BJ (cell line): ENCODE measurements around the gene PEX14. TPM values are rescaled to one million over a fixed set of nuclear protein-coding genes. Genes with fewer than 3 reads are reported as not detected.

Experiments used
- CTCF ChIA-PET: fragments of 350-600 bp; formaldehyde crosslinking; extraction: SDS; loops from one replicate; lab custom pipeline; 2021; ENCODE audit warnings: antibody characterized with exemption, inconsistent platforms; lab: Yijun Ruan, JAX
- POLR2A ChIA-PET: fragments of 300-600 bp; sonication (Branson Sonifier 250); formaldehyde crosslinking; extraction: SDS; loops from one replicate; lab custom pipeline; 2021; ENCODE audit warnings: antibody characterized with exemption; lab: Charles Lee
- DNase-seq: peaks from one replicate; pipeline ENCODE4 v3.0.0-alpha.2; 2011; ENCODE audit warnings: low read depth
- H3K27me3 ChIP-seq: 2 replicates; pipeline ENCODE4 v1.6.0; 2011; ENCODE audit warnings: low read length; ENCODE audit not compliant: control insufficient read depth, insufficient read depth
- H3K36me3 ChIP-seq: 2 replicates; pipeline ENCODE4 v1.5.1; 2011; ENCODE audit warnings: low read length; ENCODE audit not compliant: control insufficient read depth, insufficient read depth
- H3K4me3 ChIP-seq: 2 replicates; pipeline ENCODE4 v1.5.1; 2011; ENCODE audit warnings: low read depth, mild to moderate bottlenecking, control low read depth, low read length
- polyA plus RNA-seq: library from polyadenylated mRNA; depleted of rRNA; stranded (reverse); fragments of >200 nt; gene quantifications from 2 replicates; pipeline ENCODE4 v1.2.3, GENCODE V29; 2011
- TF ChIP-seq, protein P1 (sequence below): IDR thresholded peaks from 2 replicates; pipeline ENCODE4 v1.5.1; 2011; ENCODE audit warnings: low read depth, mild to moderate bottlenecking, control low read depth, inconsistent platforms, low read length, moderate library complexity; ENCODE audit not compliant: insufficient read depth

The PEX14 gene
- polyA plus RNA-seq, 1 experiment: 10.1 TPM

GRCh38 chr1:10664251-10664650, 189.5 kb downstream of the PEX14 start:
- POLR2A ChIA-PET: no interaction called here
- Histone ChIP-seq H3K27me3 (no peaks in the 10 kb centered on the region), H3K36me3 (no peaks in the 10 kb centered on the region), H3K4me3 (no peak overlapping the region)
- TF ChIP-seq, protein P1, sequence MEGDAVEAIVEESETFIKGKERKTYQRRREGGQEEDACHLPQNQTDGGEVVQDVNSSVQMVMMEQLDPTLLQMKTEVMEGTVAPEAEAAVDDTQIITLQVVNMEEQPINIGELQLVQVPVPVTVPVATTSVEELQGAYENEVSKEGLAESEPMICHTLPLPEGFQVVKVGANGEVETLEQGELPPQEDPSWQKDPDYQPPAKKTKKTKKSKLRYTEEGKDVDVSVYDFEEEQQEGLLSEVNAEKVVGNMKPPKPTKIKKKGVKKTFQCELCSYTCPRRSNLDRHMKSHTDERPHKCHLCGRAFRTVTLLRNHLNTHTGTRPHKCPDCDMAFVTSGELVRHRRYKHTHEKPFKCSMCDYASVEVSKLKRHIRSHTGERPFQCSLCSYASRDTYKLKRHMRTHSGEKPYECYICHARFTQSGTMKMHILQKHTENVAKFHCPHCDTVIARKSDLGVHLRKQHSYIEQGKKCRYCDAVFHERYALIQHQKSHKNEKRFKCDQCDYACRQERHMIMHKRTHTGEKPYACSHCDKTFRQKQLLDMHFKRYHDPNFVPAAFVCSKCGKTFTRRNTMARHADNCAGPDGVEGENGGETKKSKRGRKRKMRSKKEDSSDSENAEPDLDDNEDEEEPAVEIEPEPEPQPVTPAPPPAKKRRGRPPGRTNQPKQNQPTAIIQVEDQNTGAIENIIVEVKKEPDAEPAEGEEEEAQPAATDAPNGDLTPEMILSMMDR: no peak
- CTCF ChIA-PET: no interaction called here
- no peak for DNase-seq

DNA sequence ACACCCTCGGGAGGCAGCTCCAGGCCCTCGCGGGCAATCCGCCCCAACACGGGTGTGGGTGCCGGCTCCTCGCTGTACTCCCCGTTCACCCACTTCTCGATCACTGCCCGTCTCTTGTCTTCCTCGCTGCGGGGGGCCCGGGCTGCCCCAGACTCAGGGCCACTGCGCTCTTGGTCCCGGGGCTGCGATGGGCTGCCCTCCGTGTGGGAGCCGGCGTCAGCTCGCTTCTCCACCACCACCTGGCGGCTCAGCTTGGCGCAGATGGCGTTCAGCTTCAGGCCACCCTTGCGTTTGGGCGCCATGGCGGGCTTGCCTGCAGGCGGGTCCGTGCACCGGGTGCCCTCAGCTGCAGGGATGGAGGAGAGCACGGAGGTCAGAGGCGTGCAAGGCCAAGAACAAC, 190.5 kb downstream of the PEX14 start:
- no peak overlapping the region for H3K4me3 ChIP-seq
- CTCF ChIA-PET: interaction anchor here (1.2 kb wide), 1 partner anchor 15 kb away, joined by 3 read pairs; no protein-coding TSS in a partner anchor
- H3K27me3 ChIP-seq: no peaks in the 10 kb centered on the region
- POLR2A ChIA-PET: no interaction called here
- DNase-seq: no peak
- TF ChIP-seq, protein P1: no peak
- no peaks in the 10 kb centered on the region for H3K36me3 ChIP-seq

DNA sequence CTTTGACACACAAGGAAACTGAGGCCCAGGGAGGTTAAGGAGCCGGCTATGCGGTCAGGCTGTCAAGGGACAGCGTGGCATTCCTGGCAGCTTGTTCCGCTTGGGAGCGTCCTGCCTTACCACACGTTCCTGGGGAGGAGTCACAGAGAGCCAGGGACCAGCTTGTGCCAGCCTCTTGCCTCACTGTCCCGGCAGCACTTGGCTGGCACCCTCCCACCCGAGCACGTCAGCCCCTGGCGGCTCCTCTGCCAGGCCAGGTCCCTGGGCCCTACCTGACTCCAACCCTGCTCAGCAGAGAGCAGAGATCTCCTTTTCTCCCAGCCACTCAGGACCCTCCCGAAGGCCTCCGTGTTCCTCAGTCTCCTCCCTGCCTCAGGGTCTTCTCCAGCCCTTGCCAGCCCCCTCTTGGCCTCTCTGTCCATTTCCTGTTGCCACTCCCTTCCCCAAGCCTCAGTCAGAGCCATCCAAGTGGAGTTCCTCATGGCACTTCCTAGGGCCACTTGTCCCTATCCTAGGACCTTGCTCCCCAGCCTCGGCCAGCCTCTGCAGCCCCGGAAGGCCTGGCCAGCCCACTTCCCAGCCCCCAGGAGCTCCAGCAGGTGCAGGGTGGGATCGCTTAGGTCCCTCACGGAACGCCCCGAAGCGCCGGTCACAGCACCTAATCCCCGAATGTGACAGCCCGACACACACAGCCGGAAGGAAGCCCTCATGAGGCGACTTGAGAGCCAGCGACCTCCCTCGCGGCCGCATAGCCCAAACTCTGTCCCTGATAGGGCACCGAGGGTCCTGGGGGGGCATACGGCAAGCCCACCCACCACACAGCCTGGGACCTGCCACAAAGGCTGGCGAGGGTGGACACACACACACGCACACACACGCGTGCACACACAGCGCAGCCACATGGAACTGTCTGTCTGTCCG, 191.4 kb downstream of the PEX14 start:
- CTCF ChIA-PET: interaction anchor here (1.2 kb wide), 1 partner anchor 14 kb away, joined by 3 read pairs; no protein-coding TSS in a partner anchor
- H3K36me3 ChIP-seq: no peaks in the 10 kb centered on the region
- TF ChIP-seq, protein P1: no peak
- POLR2A ChIA-PET: no interaction called here
- no peaks in the 10 kb centered on the region for H3K27me3 ChIP-seq
- H3K4me3 ChIP-seq: no peak overlapping the region
- no peak for DNase-seq

- Histone ChIP-seq H3K36me3 (no peaks in the 10 kb centered on the region), H3K4me3 (no peak overlapping the region), H3K27me3 (no peaks in the 10 kb centered on the region)
- CTCF ChIA-PET: no interaction called here
- no peak for DNase-seq
- POLR2A ChIA-PET: no interaction called here
- TF ChIP-seq, protein P1: no peak
These were observed 193.4 kb downstream of the PEX14 start for GRCh38 chr1:10667861-10668761.

DNA sequence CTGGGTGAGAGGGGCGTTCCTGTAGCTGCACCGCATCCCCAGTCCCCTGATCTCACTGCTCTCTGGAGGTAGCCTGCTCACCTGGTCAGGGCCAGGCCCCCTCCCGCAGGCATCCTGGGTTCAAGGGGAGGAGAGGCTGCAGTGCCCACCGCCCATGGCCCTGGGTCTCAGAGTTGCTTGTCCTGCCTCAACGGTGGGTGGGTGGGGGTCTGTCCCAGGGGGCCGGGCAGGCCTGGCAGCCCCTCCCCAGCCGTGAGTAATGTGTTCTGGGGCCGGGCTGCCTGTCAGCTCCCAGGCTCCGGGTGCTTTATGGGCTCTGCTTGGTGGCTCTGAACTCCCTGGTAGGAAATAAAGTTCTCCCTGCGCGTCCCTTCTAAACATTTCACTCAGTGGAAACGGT, 194.8 kb downstream of the PEX14 start:
- POLR2A ChIA-PET: no interaction called here
- Histone ChIP-seq H3K27me3 (no peaks in the 10 kb centered on the region), H3K4me3 (no peak overlapping the region), H3K36me3 (no peaks in the 10 kb centered on the region)
- no peak for DNase-seq
- TF ChIP-seq, protein P1: no peak
- CTCF ChIA-PET: no interaction called here
